ENCODE results near the gene CNTD1. TPM values are rescaled to one million over a fixed set of nuclear protein-coding genes. Genes with fewer than 3 reads are reported as not detected.
"Not testable (repeated sequence)": the region's sequence is repeated elsewhere in the genome, so short reads cannot be mapped to it uniquely, and the experiment has no call there.

Gene CNTD1
- polyA plus RNA-seq, 1 donor, result 3.4 TPM

DNA sequence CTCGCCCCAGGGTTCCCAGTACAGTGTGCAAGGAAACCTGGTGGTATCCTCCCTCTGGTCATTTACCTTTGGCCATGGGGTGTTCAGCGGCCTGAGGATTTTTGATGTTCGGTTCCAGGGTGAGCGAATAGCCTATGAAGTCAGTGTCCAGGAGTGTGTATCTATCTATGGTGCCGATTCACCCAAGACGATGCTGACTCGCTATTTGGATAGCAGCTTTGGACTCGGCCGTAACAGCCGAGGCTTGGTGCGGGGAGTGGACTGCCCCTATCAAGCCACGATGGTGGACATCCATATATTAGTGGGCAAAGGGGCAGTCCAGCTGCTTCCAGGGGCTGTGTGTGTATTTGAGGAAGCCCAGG lies 46.9 kb downstream of the CNTD1 start:
- DNase-seq, result no peak

GRCh38 chr17:42845918-42846593 lies 47.4 kb downstream of the CNTD1 start:
- DNase-seq, result no peak

- DNase-seq, result no peak
These were observed 48.1 kb downstream of the CNTD1 start for GRCh38 chr17:42846594-42847280.

- DNase-seq, result no peak
These were observed 49.4 kb downstream of the CNTD1 start for GRCh38 chr17:42848093-42848492.

- no peak for DNase-seq
These were observed 50.4 kb downstream of the CNTD1 start for GRCh38 chr17:42849031-42849430.

DNA sequence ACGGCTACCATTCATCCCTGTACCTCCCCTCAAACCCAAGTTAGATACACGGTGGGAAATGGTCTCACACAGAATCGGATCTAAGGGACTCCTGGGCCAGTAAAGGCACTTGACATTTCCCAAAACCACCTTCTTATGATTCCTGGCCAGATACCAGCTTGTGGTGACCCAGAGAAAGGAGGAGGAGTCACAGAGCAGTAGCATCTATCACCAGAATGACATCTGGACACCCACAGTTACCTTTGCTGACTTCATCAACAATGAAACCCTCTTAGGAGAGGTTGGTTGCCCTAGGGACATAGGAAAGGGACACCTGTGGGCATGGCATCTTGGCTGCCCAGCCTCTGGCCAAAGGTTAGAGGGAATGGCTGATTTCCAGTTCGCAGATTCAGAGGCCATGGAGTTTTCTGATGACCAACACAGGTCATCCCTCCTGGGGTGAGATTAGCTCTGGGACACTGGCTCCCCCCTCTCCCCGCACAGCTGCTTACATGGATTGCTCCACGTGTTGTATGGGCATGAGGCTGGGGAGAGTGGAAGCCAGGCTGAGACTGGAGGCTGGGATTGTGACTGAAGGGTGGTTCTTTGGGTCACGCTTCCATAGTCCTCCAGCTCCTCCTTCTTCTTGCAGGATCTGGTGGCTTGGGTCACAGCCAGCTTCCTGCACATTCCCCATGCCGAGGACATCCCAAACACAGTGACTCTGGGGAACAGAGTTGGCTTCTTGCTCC lies 51.0 kb downstream of the CNTD1 start:
- DNase-seq, result no peak

GRCh38 chr17:42850954-42851353 lies 52.3 kb downstream of the CNTD1 start, which contains the start of gene AOC3:
Gene AOC3 (plus strand): TSS chr17:42851199. CDS start chr17:42851344, 145 bp downstream.
- DNase-seq, result no peak

- DNase-seq, result not testable (repeated sequence)
These were observed 52.9 kb downstream of the CNTD1 start for GRCh38 chr17:42851371-42852240.

DNA sequence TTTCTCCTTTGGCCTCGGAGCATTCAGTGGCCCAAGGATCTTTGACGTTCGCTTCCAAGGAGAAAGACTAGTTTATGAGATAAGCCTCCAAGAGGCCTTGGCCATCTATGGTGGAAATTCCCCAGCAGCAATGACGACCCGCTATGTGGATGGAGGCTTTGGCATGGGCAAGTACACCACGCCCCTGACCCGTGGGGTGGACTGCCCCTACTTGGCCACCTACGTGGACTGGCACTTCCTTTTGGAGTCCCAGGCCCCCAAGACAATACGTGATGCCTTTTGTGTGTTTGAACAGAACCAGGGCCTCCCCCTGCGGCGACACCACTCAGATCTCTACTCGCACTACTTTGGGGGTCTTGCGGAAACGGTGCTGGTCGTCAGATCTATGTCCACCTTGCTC lies 53.7 kb downstream of the CNTD1 start:
- DNase-seq, result no peak

DNA sequence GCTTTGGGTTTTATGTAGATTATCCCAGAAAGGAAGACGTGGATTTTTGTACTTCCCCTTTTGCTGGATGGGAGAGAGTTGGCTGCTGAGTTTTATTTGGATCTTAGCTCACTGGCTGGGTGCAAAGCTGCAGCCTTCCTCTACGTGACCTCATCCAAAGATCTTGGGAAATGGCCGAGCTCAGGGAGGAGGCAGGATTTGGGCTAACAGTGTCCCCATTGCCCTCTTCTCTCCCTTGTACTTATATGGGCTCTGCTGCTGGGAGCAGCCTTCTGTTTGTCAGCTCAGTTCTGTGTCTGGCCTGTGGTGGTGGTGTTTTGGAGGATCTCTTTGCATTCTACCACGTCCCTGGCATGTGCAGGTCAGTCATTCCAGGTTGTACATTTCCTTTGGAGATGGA lies 54.3 kb downstream of the CNTD1 start:
- no peak for DNase-seq

- no peak for DNase-seq
These were observed 54.9 kb downstream of the CNTD1 start for GRCh38 chr17:42853597-42853967.

GRCh38 chr17:42853968-42854790 lies 55.5 kb downstream of the CNTD1 start:
- no peak for DNase-seq

DNA sequence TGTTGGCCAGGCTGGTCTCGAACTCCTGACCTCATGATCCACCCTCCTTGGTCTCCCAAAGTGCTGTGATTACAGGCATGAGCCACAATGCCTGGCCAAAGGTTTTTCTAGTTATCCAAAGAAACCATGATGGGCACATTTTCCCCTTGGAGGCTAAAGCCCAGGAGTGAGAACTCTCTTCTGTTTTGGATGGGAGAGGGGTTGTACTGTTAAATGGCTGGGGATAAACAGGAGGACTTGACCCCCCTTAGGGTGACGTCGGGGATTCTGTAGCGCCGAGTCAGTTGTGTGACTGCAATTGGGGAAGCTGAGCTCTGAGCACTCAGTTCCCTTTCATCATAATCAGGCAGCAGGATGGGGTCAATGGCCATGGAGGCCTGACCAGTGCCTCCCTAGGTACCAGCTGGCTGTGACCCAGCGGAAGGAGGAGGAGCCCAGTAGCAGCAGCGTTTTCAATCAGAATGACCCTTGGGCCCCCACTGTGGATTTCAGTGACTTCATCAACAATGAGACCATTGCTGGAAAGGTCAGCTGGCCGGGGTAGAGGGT lies 56.5 kb downstream of the CNTD1 start:
- DNase-seq, result no peak

DNA sequence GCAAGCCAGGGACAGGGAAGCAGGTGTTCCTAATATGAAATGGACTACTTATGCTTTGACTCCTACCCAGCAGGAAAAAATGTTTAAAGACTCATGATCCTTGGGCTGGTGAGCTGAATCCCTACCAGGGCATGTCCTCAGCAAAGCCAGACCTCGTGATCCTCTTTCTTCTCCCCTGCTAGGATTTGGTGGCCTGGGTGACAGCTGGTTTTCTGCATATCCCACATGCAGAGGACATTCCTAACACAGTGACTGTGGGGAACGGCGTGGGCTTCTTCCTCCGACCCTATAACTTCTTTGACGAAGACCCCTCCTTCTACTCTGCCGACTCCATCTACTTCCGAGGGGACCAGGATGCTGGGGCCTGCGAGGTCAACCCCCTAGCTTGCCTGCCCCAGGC lies 57.4 kb downstream of the CNTD1 start:
- DNase-seq, result not testable (repeated sequence)

GRCh38 chr17:42856516-42856915 lies 57.9 kb downstream of the CNTD1 start:
- DNase-seq, result not testable (repeated sequence)

DNA sequence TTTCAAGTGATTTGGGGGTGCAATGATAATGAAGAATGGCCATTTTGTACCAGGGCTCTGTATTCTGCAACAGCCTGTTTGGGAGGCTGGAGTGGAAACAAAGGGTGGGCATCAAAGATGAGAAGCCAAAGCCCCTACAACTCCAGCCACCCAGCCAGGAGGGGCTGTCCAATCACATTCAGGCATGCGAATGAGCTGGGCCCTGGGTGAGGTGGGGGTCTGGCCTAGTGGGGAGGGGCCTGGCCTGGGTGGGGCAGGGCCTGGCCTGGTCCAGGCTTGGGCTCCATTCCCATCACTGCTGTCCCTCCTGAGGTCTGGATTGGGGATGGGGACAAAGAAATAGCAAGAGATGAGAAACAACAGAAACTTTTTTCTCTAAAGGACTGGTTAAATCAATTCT lies 58.7 kb downstream of the CNTD1 start:
- no peak for DNase-seq

Other genes starting within 250 kb of the CNTD1 start
- gene HSD17B1, start 245.9 kb upstream of the CNTD1 start, polyA plus RNA-seq (ENCODE audit: insufficient read length), result 4.7 TPM
- gene COASY, start 236.7 kb upstream of the CNTD1 start, polyA plus RNA-seq (ENCODE audit: insufficient read length), result 55.4 TPM
- gene MLX, start 231.8 kb upstream of the CNTD1 start, polyA plus RNA-seq (ENCODE audit: insufficient read length), result 35.7 TPM
- 25.0 TPM for gene PSMC3IP, start 221.1 kb upstream of the CNTD1 start, polyA plus RNA-seq (ENCODE audit: insufficient read length)
- gene RETREG3, start 189.5 kb upstream of the CNTD1 start, polyA plus RNA-seq (ENCODE audit: insufficient read length), result 60.6 TPM
- 57.4 TPM for gene TUBG1, start 189.2 kb upstream of the CNTD1 start, polyA plus RNA-seq (ENCODE audit: insufficient read length)
- 37.2 TPM for gene TUBG2, start 139.6 kb upstream of the CNTD1 start, polyA plus RNA-seq (ENCODE audit: insufficient read length)
- gene PLEKHH3, start 121.9 kb upstream of the CNTD1 start, polyA plus RNA-seq (ENCODE audit: insufficient read length), result 16.2 TPM
- gene CCR10, start 117.0 kb upstream of the CNTD1 start, polyA plus RNA-seq (ENCODE audit: insufficient read length), result 1.3 TPM
- 8.8 TPM for gene CNTNAP1, start 116.3 kb upstream of the CNTD1 start, polyA plus RNA-seq (ENCODE audit: insufficient read length)
- gene EZH1, start 53.8 kb upstream of the CNTD1 start, polyA plus RNA-seq (ENCODE audit: insufficient read length), result 58.7 TPM
- gene RAMP2, start 37.6 kb upstream of the CNTD1 start, polyA plus RNA-seq (ENCODE audit: insufficient read length), result 70.0 TPM
- gene VPS25, start 25.4 kb upstream of the CNTD1 start, polyA plus RNA-seq (ENCODE audit: insufficient read length), result 78.2 TPM
- gene WNK4, start 18.3 kb upstream of the CNTD1 start, polyA plus RNA-seq (ENCODE audit: insufficient read length), result 10.1 TPM
- gene COA3, start 157 bp upstream of the CNTD1 start, polyA plus RNA-seq (ENCODE audit: insufficient read length), result 144 TPM
- gene BECN1, start 25.4 kb downstream of the CNTD1 start, polyA plus RNA-seq (ENCODE audit: insufficient read length), result 85.0 TPM
- gene PSME3, start 34.5 kb downstream of the CNTD1 start, polyA plus RNA-seq (ENCODE audit: insufficient read length), result 108 TPM
- gene AOC2, start 45.7 kb downstream of the CNTD1 start, polyA plus RNA-seq (ENCODE audit: insufficient read length), result 1.5 TPM
- 4.9 TPM for gene AOC3, start 52.3 kb downstream of the CNTD1 start, polyA plus RNA-seq (ENCODE audit: insufficient read length)
- gene G6PC1, start 101.9 kb downstream of the CNTD1 start, polyA plus RNA-seq (ENCODE audit: insufficient read length), result 5.6 TPM
- 76.3 TPM for gene AARSD1, start 165.6 kb downstream of the CNTD1 start, polyA plus RNA-seq (ENCODE audit: insufficient read length)
- gene PTGES3L, start 181.2 kb downstream of the CNTD1 start, polyA plus RNA-seq (ENCODE audit: insufficient read length), result 2.4 TPM
- 17.6 TPM for gene RUNDC1, start 181.7 kb downstream of the CNTD1 start, polyA plus RNA-seq (ENCODE audit: insufficient read length)
- 1,206 TPM for gene RPL27, start 199.6 kb downstream of the CNTD1 start, polyA plus RNA-seq (ENCODE audit: insufficient read length)
- gene IFI35, start 207.9 kb downstream of the CNTD1 start, polyA plus RNA-seq (ENCODE audit: insufficient read length), result 8.8 TPM
- gene VAT1, start 223.5 kb downstream of the CNTD1 start, polyA plus RNA-seq (ENCODE audit: insufficient read length), result 113 TPM
- gene RND2, start 226.4 kb downstream of the CNTD1 start, polyA plus RNA-seq (ENCODE audit: insufficient read length), result 3.5 TPM